Hepatocyte (in vitro differentiated cells): ENCODE results near the gene ANO9.

ENCODE experiments used
- CTCF ChIP-seq: fragments of 200-600 bp; sonication (generic); IDR thresholded peaks from 2 replicates; pipeline ENCODE4 v1.5.1; 2016; ENCODE audit warnings: antibody characterized with exemption, mild to moderate bottlenecking; ENCODE audit not compliant: poor library complexity
- EZH2phosphoT487 ChIP-seq: fragments of 200-600 bp; sonication (generic); IDR thresholded peaks from one replicate; pipeline ENCODE4 v1.6.1; 2018; ENCODE audit warnings: antibody characterized with exemption, mild to moderate bottlenecking, low read depth, moderate library complexity; ENCODE audit not compliant: unreplicated experiment, severe bottlenecking

DNA sequence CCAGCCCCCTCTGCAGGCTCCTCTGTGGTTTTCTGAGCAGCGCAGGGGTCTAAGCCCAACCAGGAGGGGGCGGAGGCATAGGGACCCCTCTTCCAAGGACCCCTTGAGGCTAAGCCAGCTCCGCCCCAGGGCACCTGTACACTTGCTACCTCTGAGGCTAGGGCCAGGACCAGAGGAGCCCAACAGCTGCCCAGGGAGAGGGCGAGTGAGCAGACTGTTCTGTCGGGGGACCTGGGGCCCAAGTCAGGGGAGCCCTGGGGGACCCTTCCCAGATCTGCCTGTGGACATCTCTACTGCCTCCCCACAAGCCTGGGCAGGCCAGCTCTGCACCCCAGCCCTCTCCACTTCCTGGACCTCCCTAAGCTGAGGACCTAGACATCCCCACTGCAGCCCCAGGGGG is 70.8 kb downstream of the ANO9 start:
- TF ChIP-seq CTCF (no peak), EZH2phosphoT487 (no peak)
